Activated T-helper 9 cell treated with anti-CD3 and anti-CD28 coated beads, Interleukin-2, amount 50 U/mL, for 16 hours (primary cell): ENCODE measurements around the gene C2orf42.
"Not testable (repeated sequence)": the region's sequence is repeated elsewhere in the genome, so short reads cannot be mapped to it uniquely, and the experiment has no call there.

ENCODE experiments used
- DNase-seq: peaks from one replicate; pipeline ENCODE4 v3.0.0-alpha.2; 2020; ENCODE audit warnings: low read depth

C2orf42 gene

DNA sequence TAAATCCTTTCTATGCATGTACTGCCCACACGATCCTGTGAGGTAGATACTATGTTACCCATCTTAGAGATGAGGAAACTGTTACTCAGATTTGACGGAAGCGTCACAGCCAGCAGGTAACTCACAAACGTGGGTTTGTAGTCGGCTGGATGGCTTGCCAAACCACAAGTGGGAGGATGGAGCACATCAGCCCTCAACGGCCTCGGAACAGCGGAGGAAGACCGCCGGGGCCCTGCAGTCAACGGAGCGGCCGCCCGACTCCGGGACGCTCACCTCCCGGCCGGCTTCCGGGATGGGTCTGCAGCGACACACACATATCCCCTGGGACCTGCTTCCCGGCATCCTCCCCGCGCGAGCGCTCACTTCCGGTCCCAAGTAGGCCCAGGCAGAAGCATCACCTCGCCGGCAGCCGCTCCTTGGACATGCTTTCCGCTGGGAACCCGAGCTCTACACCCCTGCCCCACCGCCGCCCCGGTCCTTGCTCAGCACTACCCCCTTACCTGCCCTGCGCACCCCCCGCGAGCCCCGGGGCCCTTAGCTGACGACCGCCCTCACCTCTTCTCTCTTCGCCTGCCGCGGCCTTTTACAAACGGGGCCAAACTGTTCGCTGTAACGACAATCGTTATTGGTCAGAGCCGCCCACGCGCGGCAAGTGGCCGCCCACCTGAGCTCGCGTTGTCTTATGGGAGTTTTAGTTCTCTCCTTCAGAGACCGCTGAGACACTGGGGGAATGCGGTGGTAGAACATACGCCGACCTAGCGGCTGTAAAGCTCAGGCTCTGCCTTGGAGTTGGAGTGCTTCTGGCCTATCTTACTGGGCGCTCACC is at the start of gene C2orf42:
Gene C2orf42, minus strand, starts transcription at position 602 of the 826 bp plus-strand sequence. CDS start 9,034 bp downstream, outside the sequence.
- DNase-seq = peak; percentile 93

DNA sequence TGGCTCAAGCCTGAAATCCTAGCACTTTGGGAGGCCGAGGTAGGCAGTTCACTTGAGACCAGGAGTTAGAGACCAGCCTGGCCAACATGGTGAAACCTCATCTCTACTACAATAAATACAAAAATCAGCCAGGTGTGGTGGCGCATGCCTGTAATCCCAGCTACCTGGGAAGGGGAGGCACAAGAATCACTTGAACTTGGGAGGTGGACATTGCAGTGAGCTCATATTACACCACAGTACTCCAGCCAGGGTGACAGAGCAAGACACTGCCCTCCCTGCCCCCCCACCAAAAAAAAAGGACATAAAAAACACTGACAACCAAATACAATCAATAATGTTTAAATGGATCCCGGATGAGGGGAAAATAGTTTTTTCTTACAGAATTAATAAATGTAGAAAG is 49.8 kb upstream of the C2orf42 start:
- DNase-seq = no peak

DNA sequence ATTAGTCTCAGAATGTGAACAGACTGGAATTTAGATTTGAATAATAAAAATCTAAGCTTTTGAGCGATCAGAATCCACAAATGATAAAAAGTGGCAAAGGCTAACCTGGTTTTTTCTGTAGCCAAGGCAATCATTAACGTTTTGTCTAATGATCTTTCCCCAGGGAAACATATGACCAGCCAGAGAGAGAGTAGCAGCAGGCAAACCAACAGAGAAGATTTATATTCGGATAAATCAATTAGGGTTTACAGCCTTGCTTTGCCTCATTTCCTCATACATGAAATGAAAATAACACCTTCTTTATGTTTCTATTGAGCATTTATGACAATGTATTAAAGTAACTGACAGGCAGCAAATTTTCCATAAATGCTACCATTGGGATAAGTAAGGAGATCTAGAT is 43.1 kb upstream of the C2orf42 start:
- DNase-seq = no peak

DNA sequence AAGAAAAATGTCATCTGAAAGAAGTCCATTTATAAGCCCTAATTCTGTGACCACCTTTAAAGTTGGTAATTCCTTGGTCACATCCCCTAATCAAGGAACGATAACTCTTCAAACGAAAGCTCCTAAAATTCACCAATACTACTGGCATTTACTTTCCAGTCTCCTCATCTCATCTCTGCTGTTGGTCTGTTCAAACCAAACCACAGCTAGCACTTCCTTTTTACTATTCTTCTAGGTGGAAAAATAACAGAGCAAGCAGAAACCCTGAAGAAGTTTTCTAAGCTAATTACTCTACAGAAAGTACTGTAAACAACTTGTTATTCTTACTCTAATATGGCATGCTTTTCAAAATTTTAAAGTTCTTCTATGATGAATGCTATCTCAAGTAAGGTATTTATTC is 36.0 kb upstream of the C2orf42 start:
- no peak for DNase-seq

DNA sequence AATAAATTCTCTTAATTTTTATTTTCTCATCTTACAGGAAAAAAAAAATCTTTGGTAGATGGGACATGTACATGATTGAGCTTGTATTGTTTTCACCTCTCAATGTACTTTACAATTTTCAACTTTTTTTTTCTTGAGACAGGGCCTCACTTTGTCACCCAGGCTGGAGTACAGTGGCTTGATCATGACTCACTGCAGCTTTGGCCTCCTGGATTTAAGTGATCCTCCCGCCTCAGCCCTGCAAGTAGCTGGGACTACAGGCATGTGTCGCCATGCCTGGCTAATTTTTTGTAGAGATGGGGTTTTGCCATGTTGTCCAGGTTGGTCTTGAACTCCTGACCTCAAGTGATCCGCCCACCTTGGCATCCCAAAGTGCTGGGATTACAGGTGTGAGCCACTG is 32.5 kb upstream of the C2orf42 start:
- DNase-seq = not testable (repeated sequence)

DNA sequence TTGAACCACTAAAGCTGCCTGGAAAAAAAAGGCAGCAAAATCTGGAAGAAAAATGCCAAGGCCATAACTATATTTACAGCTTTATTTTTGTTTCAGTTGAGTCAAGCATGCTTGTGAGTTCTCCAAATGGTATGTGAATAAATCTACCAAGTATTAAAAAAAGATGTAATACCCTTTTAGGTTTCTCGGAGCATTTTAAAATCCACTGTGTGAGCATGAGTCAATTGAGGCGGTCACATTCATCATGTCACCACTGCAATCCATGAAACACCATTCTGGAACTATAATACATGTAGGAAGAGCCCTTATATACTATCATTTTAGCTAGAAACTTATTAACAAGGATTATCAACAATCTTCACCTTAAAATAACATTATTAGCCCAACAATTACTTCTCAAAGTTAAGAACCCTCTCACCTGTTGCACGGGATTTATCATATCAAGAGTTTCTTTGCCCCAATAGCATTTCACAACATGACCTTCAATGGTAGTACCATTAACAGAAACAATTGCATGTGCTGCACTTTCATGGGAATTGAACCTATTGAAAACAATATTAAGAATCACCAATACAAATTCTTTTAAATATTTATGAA is 24.2 kb upstream of the C2orf42 start:
- DNase-seq = no peak

DNA sequence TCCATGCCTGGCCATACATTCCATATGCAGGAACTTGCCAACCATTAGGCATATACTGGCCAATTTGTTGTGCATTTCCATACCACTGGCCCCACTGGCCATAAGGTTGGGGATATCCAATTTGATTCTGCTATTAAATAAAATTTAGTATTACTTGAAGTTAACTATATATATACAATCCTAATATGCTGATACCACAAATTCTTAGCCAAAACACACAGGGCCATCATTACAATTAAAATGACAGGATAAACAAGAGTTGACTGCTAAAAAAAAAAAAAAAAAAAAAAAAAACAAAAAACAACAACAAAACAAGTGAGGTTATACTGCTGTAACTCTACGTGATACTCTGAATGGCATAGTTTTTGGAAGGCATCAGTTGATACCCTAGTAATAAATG is 23.5 kb upstream of the C2orf42 start:
- DNase-seq = no peak

DNA sequence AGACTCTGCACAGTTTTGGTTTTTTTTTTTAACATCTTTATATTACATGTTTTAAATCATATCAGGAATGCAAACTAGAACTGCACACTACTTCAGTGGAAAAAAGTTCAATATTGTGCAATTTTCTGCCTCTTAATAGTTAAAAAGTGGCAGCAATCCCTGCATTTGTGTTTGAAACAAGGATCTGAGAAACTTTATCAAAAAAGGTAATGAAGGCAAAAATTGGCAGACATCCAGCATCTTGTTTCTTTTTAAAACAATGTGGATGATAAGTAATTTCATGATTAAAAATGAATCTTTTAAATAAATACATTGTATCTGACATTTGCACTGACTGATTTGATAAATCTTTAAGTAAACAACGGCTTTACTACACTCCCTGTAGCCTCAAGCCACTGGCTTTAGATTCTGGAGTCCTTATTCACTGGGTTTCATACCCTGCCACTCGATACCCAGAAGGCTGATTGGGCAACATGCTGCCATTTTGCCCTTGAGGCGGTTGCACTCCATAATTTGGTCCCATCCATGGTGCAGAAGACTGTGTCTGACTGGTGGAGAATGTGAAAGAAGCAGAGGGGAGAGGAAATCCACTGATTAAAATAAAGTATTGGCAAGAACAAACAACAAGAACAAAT is 21.6 kb upstream of the C2orf42 start:
- no peak for DNase-seq

DNA sequence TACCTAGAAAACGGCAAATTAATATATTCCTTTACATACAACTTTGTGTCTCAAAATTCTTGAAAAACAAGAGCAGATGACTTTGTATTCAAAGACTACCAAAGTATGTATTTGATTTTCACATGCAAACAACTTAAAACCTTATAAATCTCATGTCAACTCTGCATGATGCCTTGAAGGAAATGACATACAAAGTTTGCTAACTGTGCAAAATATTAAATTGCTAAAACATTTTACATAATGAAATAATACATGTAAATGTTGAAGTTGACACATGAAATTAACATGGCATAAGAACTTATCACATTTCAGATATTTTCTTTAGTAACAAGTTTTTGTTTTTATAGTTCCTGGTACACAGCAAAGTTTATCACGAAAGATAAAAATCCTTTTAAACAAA is 20.8 kb upstream of the C2orf42 start:
- no peak for DNase-seq

DNA sequence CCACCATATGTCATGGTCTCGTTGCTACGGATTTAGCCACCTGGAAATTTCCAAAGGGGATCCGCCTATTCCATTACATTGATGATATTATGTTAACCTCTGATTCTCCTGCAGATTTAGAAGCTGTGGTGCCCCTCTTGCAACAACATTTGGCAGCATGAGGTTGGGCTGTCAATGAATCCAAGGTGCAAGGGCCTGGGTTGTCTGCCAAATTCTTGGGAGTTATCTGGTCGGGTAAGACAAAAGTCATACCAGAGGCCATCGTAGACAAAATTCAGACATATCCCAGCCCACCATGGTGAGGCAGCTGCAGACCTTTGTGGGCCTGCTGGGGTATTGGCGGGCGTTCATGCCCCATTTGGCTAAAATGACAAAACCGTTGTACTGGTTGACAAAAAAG is 13.6 kb upstream of the C2orf42 start:
- no peak for DNase-seq

DNA sequence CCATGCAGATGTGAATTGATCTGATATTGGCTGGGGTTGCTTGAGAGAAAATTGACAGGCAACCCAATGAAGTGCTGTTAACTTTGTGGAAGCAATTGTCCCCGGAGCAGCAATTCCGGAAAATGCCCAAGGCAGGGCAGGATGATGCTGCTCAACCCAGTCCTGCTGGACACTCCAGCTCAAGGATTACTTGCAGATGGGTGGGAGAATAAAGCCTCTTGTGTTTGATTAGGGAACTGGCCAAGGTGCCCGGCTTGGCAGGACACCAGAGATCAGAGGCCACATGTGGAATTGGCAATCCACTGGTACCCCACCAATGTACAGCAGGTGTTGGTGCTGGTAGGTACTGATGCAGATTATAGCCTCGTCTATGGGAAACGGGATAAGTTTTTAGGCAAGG is 12.3 kb upstream of the C2orf42 start:
- DNase-seq = no peak

DNA sequence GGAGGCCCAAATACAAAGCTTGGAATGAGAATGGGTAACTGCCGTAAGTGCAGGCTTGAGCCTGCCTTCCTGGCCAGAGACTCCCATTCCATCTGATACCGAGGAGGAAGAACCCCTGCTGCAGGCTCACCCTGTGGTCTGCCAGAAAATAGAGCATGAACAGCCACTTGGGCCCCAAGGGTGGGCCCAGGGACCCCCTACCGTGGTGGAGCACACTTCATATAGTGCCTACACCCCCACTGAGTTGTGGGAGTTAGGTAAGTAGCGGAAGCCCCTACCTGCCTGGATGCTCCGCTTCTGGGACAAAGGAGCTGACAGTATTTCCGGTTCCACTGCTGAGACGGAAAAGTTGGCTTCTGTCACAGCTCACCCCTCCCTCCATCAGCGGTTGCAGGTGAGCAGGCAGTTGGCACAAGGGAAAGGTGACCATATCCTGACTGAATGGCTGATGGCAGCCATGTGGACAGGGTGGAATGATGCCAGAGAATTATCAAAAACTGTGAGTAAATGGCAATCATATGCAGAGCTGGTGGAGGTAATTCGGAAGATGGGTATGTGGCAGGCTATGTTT is 11.5 kb upstream of the C2orf42 start:
- DNase-seq = no peak

DNA sequence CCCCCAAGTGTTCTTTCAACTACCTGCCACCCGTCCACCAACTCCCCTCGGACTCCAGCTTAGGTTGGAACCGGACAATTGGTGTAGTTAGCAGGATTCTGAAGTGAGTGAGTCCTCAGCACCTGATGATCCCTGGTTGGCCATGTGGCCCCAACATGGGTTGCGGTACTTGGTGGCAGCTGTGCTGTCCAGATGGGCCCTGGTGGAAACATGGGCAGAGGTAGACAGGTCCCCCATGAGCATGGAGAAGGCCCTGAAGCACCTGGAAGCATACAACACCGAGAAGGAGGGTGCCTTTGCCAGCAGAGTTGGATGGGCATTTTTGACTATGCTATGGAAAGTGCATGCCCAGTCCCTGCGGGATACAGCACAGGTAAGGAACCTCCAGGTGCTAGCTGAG is 11.0 kb upstream of the C2orf42 start:
- no peak for DNase-seq

DNA sequence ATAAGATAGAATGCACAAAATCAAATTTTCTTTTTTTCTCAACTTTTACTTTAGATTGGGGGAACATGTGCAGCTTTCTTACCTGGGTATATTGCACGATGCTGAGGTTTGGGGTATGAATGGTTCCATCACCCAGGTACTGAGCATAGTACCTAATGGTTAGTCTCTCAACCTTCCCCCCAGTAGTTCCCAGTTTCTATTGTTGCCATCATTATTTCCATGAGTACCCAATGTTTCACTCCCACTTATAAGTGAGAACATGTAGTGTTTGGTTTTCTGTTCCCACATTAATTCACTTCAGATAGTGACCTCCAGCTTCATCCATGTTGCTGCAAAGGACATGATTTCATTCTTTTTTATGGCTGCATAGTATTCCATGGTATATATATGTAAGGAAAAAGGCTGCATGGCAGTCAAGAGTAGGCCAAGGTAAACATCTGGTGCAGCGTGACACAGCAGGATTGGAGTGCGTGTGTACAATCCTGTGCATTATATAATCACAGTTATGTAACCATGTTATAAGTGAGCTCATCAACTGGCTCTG is 10.5 kb upstream of the C2orf42 start:
- DNase-seq = no peak

DNA sequence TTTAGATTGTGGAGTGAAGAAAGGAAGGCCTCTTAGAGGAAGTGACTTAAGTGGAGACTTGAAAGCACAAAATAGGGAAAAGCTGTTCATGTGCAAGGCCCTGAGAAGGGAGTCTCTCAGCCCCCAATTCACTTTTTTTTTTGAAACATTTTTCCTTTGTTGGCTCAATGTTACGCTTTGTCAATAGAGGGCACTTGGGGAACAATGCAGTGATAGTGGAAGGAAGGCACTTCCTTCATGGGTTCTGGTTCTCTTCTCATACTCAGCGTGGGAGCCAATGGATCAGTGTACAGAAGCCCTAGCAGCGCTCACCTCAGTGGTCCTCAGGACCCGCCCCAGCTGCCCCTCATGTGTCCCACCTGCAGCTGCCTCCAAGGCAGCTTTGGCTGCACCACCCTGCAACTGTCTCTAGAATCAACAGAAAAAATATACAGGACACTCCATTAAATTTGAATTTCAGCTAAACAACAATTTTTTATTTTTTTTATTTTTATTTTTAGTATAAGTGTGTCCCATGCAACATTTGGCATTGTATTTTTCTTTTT is 8.6 kb upstream of the C2orf42 start:
- DNase-seq = no peak

DNA sequence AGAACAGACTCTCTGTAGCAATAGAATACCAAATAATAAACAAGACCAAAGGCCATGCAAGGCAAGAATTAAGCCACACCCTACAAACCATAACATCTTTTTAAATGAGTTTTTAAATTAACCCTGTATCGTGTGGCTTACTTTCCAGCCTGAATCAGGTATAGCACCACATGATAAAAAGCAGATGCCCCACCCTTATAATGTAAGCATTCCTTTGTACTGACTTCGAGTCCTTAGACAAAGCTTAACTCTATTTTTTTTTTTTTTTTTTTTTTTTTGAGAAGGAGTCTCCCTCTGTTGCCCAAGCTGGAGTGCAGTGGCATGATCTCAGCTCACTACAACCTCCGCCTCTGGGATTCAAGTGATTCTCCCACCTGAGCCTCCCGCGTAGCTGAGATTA is 1.7 kb upstream of the C2orf42 start:
- DNase-seq = no peak

DNA sequence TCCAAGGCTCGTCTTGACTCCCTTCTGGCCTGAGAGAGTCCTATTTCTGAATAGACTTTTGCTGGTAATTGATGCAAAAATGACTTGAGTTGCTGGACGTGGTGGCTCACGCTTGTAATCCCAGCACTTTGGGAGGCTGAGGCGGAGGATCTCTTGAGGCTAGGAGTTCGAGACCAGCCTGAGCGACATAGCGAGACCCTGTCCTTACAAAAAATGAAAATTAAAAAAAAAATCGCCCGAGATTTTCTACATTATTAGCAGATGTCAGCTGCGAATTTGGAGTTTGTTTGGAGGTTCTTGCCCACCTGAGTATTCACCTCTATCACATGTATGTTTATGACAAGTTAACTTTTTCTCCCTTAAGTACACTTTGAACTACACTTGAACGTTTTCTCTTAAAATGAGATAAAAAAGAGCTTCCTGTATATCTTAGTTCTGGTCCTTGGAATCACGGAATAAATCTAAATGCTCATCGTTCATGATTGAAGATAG is 471 bp upstream of the C2orf42 start:
- DNase-seq = no peak

DNA sequence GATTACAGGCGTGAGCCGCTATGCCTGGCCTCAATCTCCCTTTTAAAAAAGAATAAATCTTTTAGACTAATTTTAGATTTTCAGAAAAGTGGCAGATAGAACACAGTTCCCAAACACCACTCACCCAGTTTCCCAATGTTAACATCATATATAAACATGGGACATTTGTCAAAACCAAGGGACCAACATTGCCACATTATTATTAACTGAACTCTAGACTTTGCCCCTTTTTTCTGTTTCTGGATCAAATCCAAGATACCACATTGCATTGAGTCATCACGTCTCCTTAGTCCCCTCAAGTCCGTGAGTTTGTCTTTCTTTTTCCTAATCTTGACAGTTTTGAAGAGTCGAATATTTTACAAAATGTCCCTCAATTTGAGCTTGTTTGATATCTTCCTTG is 2.4 kb downstream of the C2orf42 start:
- no peak for DNase-seq

DNA sequence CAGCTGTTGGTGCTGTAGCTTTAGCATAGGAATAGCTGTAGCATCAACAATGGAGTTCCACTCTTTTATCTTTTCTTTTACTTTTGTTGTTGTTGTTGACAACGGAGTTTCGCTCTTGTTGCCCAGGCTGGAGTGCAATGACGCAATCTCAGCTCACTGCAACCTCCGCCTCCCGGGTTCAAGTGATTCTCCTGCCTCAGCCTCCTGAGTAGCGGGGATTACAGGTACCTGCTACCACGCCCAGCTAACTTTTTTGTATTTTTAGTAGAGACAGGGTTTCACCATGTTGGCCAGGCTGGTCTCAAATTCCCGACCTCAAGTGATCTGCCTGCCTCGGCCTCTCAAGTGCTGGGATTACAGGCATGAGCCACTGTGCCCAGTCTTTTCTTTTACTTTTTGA is 3.6 kb downstream of the C2orf42 start:
- not testable (repeated sequence) for DNase-seq

DNA sequence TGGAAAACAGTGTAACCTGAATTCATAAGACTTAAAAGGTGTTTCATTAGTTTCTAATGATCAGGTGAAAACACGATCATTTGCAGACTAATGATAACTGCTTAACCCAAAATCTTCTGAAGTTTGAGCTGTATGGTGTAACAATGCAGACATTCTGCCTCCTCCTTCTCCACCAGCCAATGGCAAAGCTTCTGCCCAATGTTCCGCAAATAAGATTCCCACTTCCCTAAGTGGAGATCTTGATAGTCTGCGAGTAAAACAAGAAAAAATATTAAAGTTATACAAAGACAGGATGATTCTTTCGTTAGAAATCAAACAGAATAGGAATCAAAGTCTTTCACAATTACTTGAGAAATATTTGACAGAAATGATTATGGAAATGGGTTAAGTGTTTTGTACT is 8.1 kb downstream of the C2orf42 start:
- no peak for DNase-seq

DNA sequence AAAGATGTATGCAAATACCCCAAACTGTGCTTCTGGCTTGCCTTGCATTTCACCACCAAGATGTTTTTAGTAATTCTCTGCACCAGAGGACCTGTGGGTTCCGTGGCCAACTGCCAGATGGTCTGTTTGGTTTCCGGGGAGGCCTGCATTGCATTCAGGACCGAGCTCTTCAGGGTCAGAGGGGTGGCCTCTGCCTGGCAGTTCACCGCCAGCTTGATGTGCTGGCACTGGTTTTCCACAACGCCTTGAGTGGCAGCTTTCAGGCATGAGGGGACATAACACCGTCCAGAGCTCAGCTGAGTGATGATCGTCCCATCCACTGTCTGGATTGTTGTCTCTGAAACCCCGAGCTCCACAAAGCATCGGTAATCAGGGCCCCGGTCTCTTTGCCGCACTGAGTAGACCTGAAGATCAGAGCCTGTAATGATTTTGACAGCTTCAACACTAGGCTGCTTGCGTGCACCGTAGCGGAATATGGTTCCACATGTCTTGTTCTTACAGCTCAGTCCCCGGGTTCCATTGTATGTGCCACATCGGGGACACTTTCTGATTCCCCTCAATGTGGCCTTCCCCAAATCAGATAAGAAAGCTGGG is 9.4 kb downstream of the C2orf42 start:
- DNase-seq = no peak

DNA sequence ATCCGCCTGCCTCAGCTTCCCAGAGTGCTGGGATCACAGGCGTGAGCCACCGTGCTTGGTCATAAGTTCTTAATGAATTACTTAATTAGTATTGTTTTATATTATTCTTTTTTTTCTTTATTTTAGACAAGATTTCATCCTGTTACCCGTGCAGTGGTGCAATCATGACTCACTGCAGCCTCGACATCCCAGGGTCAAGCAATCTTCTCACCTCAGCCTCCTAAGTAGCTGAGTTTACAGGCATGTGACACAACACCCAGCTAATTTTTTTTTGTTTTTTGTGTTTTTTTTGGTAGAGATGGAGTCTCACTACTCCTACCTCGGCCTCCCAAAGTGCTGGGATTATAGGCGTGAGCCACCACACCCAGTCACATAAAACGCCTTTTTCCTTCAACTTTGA is 17.3 kb downstream of the C2orf42 start:
- DNase-seq = no peak
